Endodermal cell (in vitro differentiated cells): ENCODE measurements around the gene LSG1. TPM values are rescaled to one million over a fixed set of nuclear protein-coding genes. Genes with fewer than 3 reads are reported as not detected.

Experiments used
- DNase-seq: peaks from one replicate; pipeline ENCODE4 v3.0.0-alpha.2; 2017
- H3K27ac ChIP-seq: 2 replicates; pipeline ENCODE4 v1.5.1; 2013; ENCODE audit warnings: mild to moderate bottlenecking, low read depth, low read length, moderate library complexity
- H3K27me3 ChIP-seq: 2 replicates; pipeline ENCODE4 v1.6.1; 2013; ENCODE audit warnings: mild to moderate bottlenecking, low read length, moderate library complexity; ENCODE audit not compliant: insufficient read depth, control insufficient read depth, poor library complexity, severe bottlenecking
- H3K36me3 ChIP-seq: 2 replicates; pipeline ENCODE4 v1.7.0; 2013; ENCODE audit warnings: mild to moderate bottlenecking, low read length, moderate library complexity; ENCODE audit not compliant: control insufficient read depth, insufficient read depth
- H3K4me1 ChIP-seq: one replicate; pipeline ENCODE4 v1.7.0; 2013; ENCODE audit warnings: low read length; ENCODE audit not compliant: control insufficient read depth, insufficient read depth
- H3K4me3 ChIP-seq: 2 replicates; pipeline ENCODE4 v1.5.1; 2013; ENCODE audit warnings: mild to moderate bottlenecking, low read length, moderate library complexity
- H3K9ac ChIP-seq: 2 replicates; pipeline ENCODE4 v1.6.1; 2013; ENCODE audit warnings: mild to moderate bottlenecking, low read length, moderate library complexity; ENCODE audit not compliant: poor library complexity, severe bottlenecking; ENCODE audit errors: extremely low read depth
- H3K9me3 ChIP-seq: 2 replicates; pipeline ENCODE4 v1.6.1; 2013; ENCODE audit warnings: mild to moderate bottlenecking, low read length, moderate library complexity; ENCODE audit not compliant: control insufficient read depth
- H3K27ac Mint-ChIP-seq: 2 replicates; pipeline ENCODE4 v1.8.0; 2020; ENCODE audit warnings: mixed read lengths
- H3K27me3 Mint-ChIP-seq: 2 replicates; pipeline ENCODE4 v1.8.0; 2021; ENCODE audit warnings: mild to moderate bottlenecking, mixed read lengths; ENCODE audit not compliant: insufficient read depth
- H3K36me3 Mint-ChIP-seq: 2 replicates; pipeline ENCODE4 v1.8.0; 2020; ENCODE audit warnings: low read depth, mixed read lengths
- H3K4me1 Mint-ChIP-seq: 2 replicates; pipeline ENCODE4 v1.8.0; 2020; ENCODE audit warnings: mixed read lengths
- H3K4me3 Mint-ChIP-seq: 2 replicates; pipeline ENCODE4 v1.8.0; 2020; ENCODE audit warnings: mild to moderate bottlenecking, moderate library complexity, mixed read lengths
- H3K9me3 Mint-ChIP-seq: 2 replicates; pipeline ENCODE4 v1.8.0; 2020; ENCODE audit warnings: mild to moderate bottlenecking, mixed read lengths
- CTCF ChIP-seq: fragments of 200-600 bp; sonication (generic); conservative IDR thresholded peaks from 2 replicates; pipeline ENCODE4 v1.5.0; 2021; ENCODE audit warnings: antibody characterized with exemption, mild to moderate bottlenecking
- WGBS, 2 experiments: methylation state at CpG; one replicate each; pipeline versions ENCODE4 v1.1.5 to v1.1.7; 2013; ENCODE audit warnings: missing lambda C conversion rate in 2 of 2, mixed read lengths in 1 of 2; ENCODE audit not compliant: insufficient coverage in 1 of 2, insufficient read length in 1 of 2; 5-methylcytosine and 5-hydroxymethylcytosine counted together
- total RNA-seq, 2 donors: library from RNA; stranded (reverse); fragmentation: NEBNext Ultra II Directional in 1 of 2; extraction: Animal tissue kit (Norgen Biotek cat#: 25700) in 1 of 2; gene quantifications; 2 replicates in 1 of 2; 3 replicates in 1 of 2; pipeline ENCODE4 v1.2.1, GENCODE V29; 2021

The LSG1 gene
- total RNA-seq, 2 donors from 2014 or later, result 38.3 to 44.7 TPM

GRCh38 chr3:194623449-194624290 is 48.3 kb downstream of the LSG1 start:
- Histone ChIP-seq H3K27me3 (no peaks in the 10 kb centered on the region), H3K4me1 (no peaks in the 10 kb centered on the region), H3K27ac (no peak overlapping the region), H3K4me3 (no peak overlapping the region), H3K9me3 (peaks cover 6% of the 10 kb centered on the region), H3K36me3 (peaks cover 28% of the 10 kb centered on the region), H3K9ac (no peak overlapping the region)
- TF ChIP-seq CTCF, result peak; percentile 44
- H3K9me3 Mint-ChIP-seq, result peaks cover 6% of the 10 kb centered on the region
- peak; percentile 72 for DNase-seq
- 88 to 93% methylated on average over 17 to 25 of the region's 25 CpGs for WGBS, 2 experiments
- H3K27me3 Mint-ChIP-seq, result no peaks in the 10 kb centered on the region
- H3K4me3 Mint-ChIP-seq, result no peak overlapping the region
- peaks cover 41% of the 10 kb centered on the region for H3K36me3 Mint-ChIP-seq
- H3K4me1 Mint-ChIP-seq, result no peaks in the 10 kb centered on the region
- H3K27ac Mint-ChIP-seq, result no peak overlapping the region

GRCh38 chr3:194622621-194623340 is 49.2 kb downstream of the LSG1 start:
- H3K27ac ChIP-seq, result no peak overlapping the region
- Mint-ChIP-seq H3K36me3 (peaks cover 35% of the 10 kb centered on the region), H3K9me3 (no peaks in the 10 kb centered on the region), H3K4me3 (no peak overlapping the region), H3K27me3 (no peaks in the 10 kb centered on the region), H3K27ac (peak overlapping the region; percentile 23), H3K4me1 (no peaks in the 10 kb centered on the region)
- 94 to 95% methylated on average over 24 to 26 of the region's 26 CpGs for WGBS, 2 experiments
- no peaks in the 10 kb centered on the region for H3K9me3 ChIP-seq
- H3K36me3 ChIP-seq, result peaks cover 21% of the 10 kb centered on the region
- H3K4me3 ChIP-seq, result no peak overlapping the region
- DNase-seq, result no peak
- TF ChIP-seq CTCF, result no peak
- H3K27me3 ChIP-seq, result no peaks in the 10 kb centered on the region
- no peaks in the 10 kb centered on the region for H3K4me1 ChIP-seq
- no peak overlapping the region for H3K9ac ChIP-seq

- Histone ChIP-seq H3K27ac (no peak overlapping the region), H3K4me3 (no peak overlapping the region), H3K36me3 (peaks cover 13% of the 10 kb centered on the region), H3K27me3 (no peaks in the 10 kb centered on the region), H3K9ac (no peak overlapping the region), H3K9me3 (no peaks in the 10 kb centered on the region), H3K4me1 (no peaks in the 10 kb centered on the region)
- H3K36me3 Mint-ChIP-seq, result peaks cover 32% of the 10 kb centered on the region
- no peak overlapping the region for H3K4me3 Mint-ChIP-seq
- no peak for DNase-seq
- no peak overlapping the region for H3K27ac Mint-ChIP-seq
- H3K9me3 Mint-ChIP-seq, result no peaks in the 10 kb centered on the region
- no peaks in the 10 kb centered on the region for H3K27me3 Mint-ChIP-seq
- 95 to 98% methylated on average over 13 to 14 of the region's 14 CpGs for WGBS, 2 experiments
- no peak for TF ChIP-seq CTCF
- no peaks in the 10 kb centered on the region for H3K4me1 Mint-ChIP-seq
These were observed 50.0 kb downstream of the LSG1 start for GRCh38 chr3:194621947-194622346.
